Fibroblast of upper back skin (primary cell): ENCODE measurements around the gene CD46.

ENCODE experiments used
- DNase-seq: peaks from one replicate; pipeline ENCODE4 v3.0.0-alpha.2; 2013

Gene CD46

GRCh38 chr1:207815913-207816291 is 64.0 kb downstream of the CD46 start:
- peak; percentile 63 for DNase-seq

GRCh38 chr1:207817166-207817565 is 65.3 kb downstream of the CD46 start:
- no peak for DNase-seq

GRCh38 chr1:207817778-207818751 is 66.2 kb downstream of the CD46 start:
- DNase-seq: no peak

- DNase-seq: peak; percentile 27
Measured at GRCh38 chr1:207818971-207819451, 67.2 kb downstream of the CD46 start.

- DNase-seq: no peak
Measured at GRCh38 chr1:207820568-207821463, 69.0 kb downstream of the CD46 start.

GRCh38 chr1:207821464-207822045 is 69.7 kb downstream of the CD46 start:
- no peak for DNase-seq

GRCh38 chr1:207822124-207822601 is 70.3 kb downstream of the CD46 start:
- no peak for DNase-seq

- DNase-seq: no peak
Measured at GRCh38 chr1:207822602-207823451, 71.0 kb downstream of the CD46 start.

GRCh38 chr1:207823531-207823879 is 71.7 kb downstream of the CD46 start:
- no peak for DNase-seq

GRCh38 chr1:207823880-207824566 is 72.2 kb downstream of the CD46 start:
- peak; percentile 86 for DNase-seq

GRCh38 chr1:207824691-207825408 is 73.0 kb downstream of the CD46 start:
- no peak for DNase-seq

- DNase-seq: no peak
Measured at GRCh38 chr1:207825409-207825695, 73.5 kb downstream of the CD46 start.

- DNase-seq: no peak
Measured at GRCh38 chr1:207825719-207826556, 74.1 kb downstream of the CD46 start.

GRCh38 chr1:207826557-207827487 is 75.0 kb downstream of the CD46 start:
- DNase-seq: no peak

- no peak for DNase-seq
Measured at GRCh38 chr1:207827488-207827830, 75.6 kb downstream of the CD46 start.

GRCh38 chr1:207828046-207828445 is 76.2 kb downstream of the CD46 start:
- DNase-seq: no peak

GRCh38 chr1:207828485-207829158 is 76.8 kb downstream of the CD46 start:
- DNase-seq: peak; percentile 70

- no peak for DNase-seq
Measured at GRCh38 chr1:207829576-207829975, 77.7 kb downstream of the CD46 start.
